ENCODE measurements around the gene FMNL3. TPM values are rescaled to one million over a fixed set of nuclear protein-coding genes. Genes with fewer than 3 reads are reported as not detected.
A peak's percentile ranks its signal among the peaks of the same experiment; 100 is the strongest.

Gene FMNL3
- total and polyA plus RNA-seq, 2 of the 13 experiments (the other 11 are each of a cell fraction or from before 2014, with no cell fraction given), result 0.44 to 1.1 TPM

DNA sequence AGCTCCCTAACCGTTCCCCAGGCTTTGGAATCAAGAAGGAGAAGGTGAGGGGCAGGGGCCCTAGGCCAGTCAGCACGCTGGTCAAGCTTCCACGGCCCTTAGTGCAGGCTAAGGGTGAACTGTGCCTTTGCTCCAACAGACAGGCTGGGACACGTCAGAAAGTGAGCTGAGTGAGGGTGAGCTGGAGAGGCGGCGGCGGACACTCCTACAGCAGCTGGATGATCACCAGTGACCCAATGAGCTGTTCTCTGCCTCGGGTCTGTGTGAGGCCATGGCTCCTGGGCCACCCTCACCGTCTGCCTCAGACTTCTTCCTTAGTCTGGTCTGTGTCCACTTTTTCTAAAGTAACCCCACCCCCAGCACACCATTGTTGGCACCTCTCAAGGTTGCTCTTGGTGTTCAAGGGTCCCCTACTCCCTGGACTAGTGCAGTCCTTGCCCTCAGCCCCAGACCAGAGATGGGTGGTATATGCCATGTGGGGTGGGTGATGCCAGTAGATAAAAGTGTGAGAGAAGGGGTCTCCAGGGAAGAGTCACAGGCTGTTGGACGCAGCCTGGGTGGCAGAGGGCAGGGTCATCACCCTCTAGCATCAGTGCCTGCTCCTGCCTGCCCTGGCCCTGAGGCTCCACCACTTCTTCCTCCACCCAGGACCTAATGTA is 63.1 kb downstream of the FMNL3 start:
- no peak for ATAC-seq
- WGBS (ENCODE audit: low lambda C conversion rate), result 77% methylated on average over 4 of the region's 10 CpGs
- ChIA-PET CTCF (ENCODE audit: low intra/inter-chr PET ratio, low total read pairs) (interaction anchor here (1.1 to 2.4 kb wide), 2 partner anchors 64 to 134 kb away, joined by 4 to 31 read pairs; partner anchors contain the start of gene FMNL3), POLR2A (interaction anchor here (1.0 kb wide), 1 partner anchor 97 kb away, joined by 4 read pairs; no protein-coding TSS in a partner anchor)
- peaks cover 0 to 1% of the 10 kb centered on the region in 2 experiments; a peak in 2 of 5 replicates for H3K36me3 ChIP-seq (replicated peaks in 1 of 2; ENCODE audit: control insufficient read depth in 1 of 2, insufficient read depth in 2 of 2, low read length in 2 of 2)
- intact Hi-C loops (cut with micrococcal nuclease; ENCODE audit: unreplicated experiment) (loop anchor here (1.0 to 2.0 kb wide), 3 partner anchors 63 to 195 kb away; partner anchors contain the start of gene FMNL3), in situ Hi-C loops (cut with HindIII; ENCODE audit: extremely low pct_ligation_motif_present, low pct_unique_long_range_greater_than_20kb) (loop anchor here (5.0 kb wide), 1 partner anchor 63 kb away; the partner anchor contains the start of gene FMNL3)
- H3K4me1 ChIP-seq (ENCODE audit: insufficient read depth, low read length), result peaks cover 49% of the 10 kb centered on the region
- no peak overlapping the region for H3K4me2 ChIP-seq (ENCODE audit: low read depth, low read length)
- no peak overlapping the region for H3K4me3 ChIP-seq (replicated peaks in 1 of 3; ENCODE audit: insufficient read depth in 1 of 3, low read depth in 2 of 3, low read length in 3 of 3)
- H3K79me2 ChIP-seq (ENCODE audit: insufficient read depth, low read length), result no peaks in the 10 kb centered on the region
- BruUV-seq (replicated peaks), result no TSS peak
- TF ChIP-seq ZNF143 (CRISPR knock-in tag; IDR thresholded peaks at IDR 0.05), result no peak
- 0 out of 2 replicates have a peak, but pooled peaks have one; percentile 48 for TF ChIP-seq ZNF547 (CRISPR knock-in tag; IDR thresholded peaks at IDR 0.05)
- no peak overlapping the region for H3K27ac ChIP-seq (ENCODE audit: extremely low read length, insufficient read depth, low read length)
- H2AFZ ChIP-seq (ENCODE audit: low read length), result no peak overlapping the region
- no peaks in the 10 kb centered on the region for H4K20me1 ChIP-seq (ENCODE audit: insufficient read depth, low read length)
- H3K27me3 ChIP-seq (ENCODE audit: control insufficient read depth in 1 of 2, insufficient read depth in 2 of 2, low read length in 2 of 2), result no peaks in the 10 kb centered on the region; a peak in 1 of 5 replicates
- FAIRE-seq, result no peak
- no peaks in the 10 kb centered on the region for H3K9me3 ChIP-seq (ENCODE audit: low read length)
- H3K9ac ChIP-seq (ENCODE audit: insufficient read depth, low read depth, low read length), result no peak overlapping the region
- no peak for DNase-seq (ENCODE audit: low spot score)

DNA sequence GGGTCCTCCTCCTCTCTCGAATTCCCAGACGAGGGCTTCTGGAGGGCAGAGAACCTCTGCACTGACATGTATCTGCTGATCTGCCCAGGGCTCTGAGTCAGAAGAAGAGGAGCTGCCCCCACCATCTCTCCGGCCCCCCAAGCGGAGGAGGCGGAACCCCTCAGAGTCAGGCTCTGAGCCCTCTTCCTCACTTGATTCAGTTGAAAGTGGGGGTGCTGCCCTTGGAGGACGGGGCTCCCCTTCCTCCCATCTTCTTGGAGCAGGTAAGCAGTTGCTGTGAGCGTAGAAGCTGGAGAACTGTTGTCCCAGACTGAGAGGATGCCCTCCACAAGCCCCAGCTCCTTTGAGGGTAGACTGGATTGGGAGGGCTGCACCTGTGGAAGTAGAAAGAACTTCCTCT is 64.1 kb downstream of the FMNL3 start:
- H2AFZ ChIP-seq (ENCODE audit: low read length), result no peak overlapping the region
- no peak overlapping the region for H3K27ac ChIP-seq (ENCODE audit: extremely low read length, insufficient read depth, low read length)
- no peak overlapping the region for H3K4me2 ChIP-seq (ENCODE audit: low read depth, low read length)
- no TSS peak for BruUV-seq (replicated peaks)
- H3K27me3 ChIP-seq (ENCODE audit: control insufficient read depth in 1 of 2, insufficient read depth in 2 of 2, low read length in 2 of 2), result no peaks in the 10 kb centered on the region; a peak in 1 of 5 replicates
- ChIA-PET POLR2A (interaction anchor here (1.0 kb wide), 2 partner anchors 77 to 98 kb away, joined by 4 read pairs; no protein-coding TSS in a partner anchor), CTCF (ENCODE audit: low intra/inter-chr PET ratio, low total read pairs) (no interaction called here)
- no peaks in the 10 kb centered on the region for H3K79me2 ChIP-seq (ENCODE audit: insufficient read depth, low read length)
- H4K20me1 ChIP-seq (ENCODE audit: insufficient read depth, low read length), result no peaks in the 10 kb centered on the region
- no peaks in the 10 kb centered on the region for H3K9me3 ChIP-seq (ENCODE audit: low read length)
- DNase-seq (ENCODE audit: low spot score) (no peak), FAIRE-seq (no peak), ATAC-seq (no peak)
- no peak for TF ChIP-seq SMYD3 (CRISPR knock-in tag; IDR thresholded peaks at IDR 0.05)
- no peak for TF ChIP-seq HNRNPUL1 (IDR thresholded peaks at IDR 0.05; ENCODE audit: low read depth, low read length)
- TF ChIP-seq ARNT (IDR thresholded peaks at IDR 0.05), result no peak
- no peak for TF ChIP-seq SRY (CRISPR knock-in tag; IDR thresholded peaks at IDR 0.05)
- no peak for TF ChIP-seq ADNP (CRISPR knock-in tag; IDR thresholded peaks at IDR 0.05)
- WGBS (ENCODE audit: low lambda C conversion rate), result 96% methylated on average over 7 of the region's 7 CpGs
- H3K9ac ChIP-seq (ENCODE audit: insufficient read depth, low read depth, low read length), result 0 out of 2 replicates have a peak overlapping the region, but pooled peaks have one; percentile 75
- intact Hi-C loops (cut with micrococcal nuclease; ENCODE audit: unreplicated experiment) (no loop called here), in situ Hi-C loops (cut with HindIII; ENCODE audit: extremely low pct_ligation_motif_present, low pct_unique_long_range_greater_than_20kb) (loop anchor here (5.0 kb wide), 1 partner anchor 64 kb away; the partner anchor contains the start of gene FMNL3)
- peaks cover 0 to 1% of the 10 kb centered on the region in 2 experiments; a peak in 2 of 5 replicates for H3K36me3 ChIP-seq (replicated peaks in 1 of 2; ENCODE audit: control insufficient read depth in 1 of 2, insufficient read depth in 2 of 2, low read length in 2 of 2)
- peaks cover 44% of the 10 kb centered on the region for H3K4me1 ChIP-seq (ENCODE audit: insufficient read depth, low read length)
- H3K4me3 ChIP-seq (replicated peaks in 1 of 3; ENCODE audit: insufficient read depth in 1 of 3, low read depth in 2 of 3, low read length in 3 of 3), result no peak overlapping the region
